A204.1 (cell line): ENCODE data around the gene APOE.

Experiments used
- FAIRE-seq: peaks from 2 replicates; lab custom pipeline; 2012; peaks lifted over from hg19 to GRCh38; lab: Jason Lieb, UNC

Gene APOE

DNA sequence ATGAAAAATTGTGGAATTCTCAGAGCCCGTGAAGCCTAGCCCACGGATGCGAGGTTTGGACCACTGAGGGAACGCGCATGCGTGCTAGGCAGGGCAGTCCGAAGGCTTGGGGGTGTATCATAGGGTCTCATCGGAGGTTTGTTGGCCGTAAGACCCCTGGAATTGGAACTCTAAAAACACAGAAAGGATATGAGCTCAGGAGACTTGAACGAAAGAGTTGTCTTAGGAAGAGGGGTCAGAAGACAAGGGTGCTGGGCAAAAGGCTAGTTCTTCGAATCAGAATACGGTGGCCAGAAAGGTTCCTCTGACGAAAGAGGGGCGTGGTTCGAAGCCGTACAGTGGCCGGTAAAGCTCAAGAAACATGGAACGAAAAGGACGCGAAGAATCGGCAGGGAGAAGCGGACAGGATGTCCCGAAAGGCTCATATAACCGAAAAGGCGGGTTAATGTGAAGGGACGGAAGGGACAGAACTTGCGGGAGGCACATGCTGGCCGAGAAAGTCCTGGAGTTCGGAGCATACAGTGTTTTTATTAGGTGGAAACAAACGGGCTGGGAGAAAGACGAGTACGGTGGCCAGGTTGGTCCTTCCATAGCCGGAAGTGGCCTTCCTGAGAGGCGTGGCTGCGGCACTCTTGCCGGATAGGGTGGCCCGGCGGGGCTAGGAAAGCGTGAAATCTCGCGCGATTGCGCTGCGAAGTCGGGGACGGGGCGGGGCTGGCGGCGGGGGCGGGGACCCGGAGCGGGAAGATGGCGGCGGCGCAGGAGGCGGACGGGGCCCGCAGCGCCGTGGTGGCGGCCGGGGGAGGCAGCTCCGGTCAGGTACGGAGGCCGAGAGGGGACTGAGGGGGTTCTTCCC is 49.3 kb downstream of the APOE start, which contains the start of gene CLPTM1:
TSS of gene CLPTM1 (plus strand) at position 732 of the 856 bp plus-strand sequence. CDS start at position 748, 16 bp downstream.
- no peak for FAIRE-seq

DNA sequence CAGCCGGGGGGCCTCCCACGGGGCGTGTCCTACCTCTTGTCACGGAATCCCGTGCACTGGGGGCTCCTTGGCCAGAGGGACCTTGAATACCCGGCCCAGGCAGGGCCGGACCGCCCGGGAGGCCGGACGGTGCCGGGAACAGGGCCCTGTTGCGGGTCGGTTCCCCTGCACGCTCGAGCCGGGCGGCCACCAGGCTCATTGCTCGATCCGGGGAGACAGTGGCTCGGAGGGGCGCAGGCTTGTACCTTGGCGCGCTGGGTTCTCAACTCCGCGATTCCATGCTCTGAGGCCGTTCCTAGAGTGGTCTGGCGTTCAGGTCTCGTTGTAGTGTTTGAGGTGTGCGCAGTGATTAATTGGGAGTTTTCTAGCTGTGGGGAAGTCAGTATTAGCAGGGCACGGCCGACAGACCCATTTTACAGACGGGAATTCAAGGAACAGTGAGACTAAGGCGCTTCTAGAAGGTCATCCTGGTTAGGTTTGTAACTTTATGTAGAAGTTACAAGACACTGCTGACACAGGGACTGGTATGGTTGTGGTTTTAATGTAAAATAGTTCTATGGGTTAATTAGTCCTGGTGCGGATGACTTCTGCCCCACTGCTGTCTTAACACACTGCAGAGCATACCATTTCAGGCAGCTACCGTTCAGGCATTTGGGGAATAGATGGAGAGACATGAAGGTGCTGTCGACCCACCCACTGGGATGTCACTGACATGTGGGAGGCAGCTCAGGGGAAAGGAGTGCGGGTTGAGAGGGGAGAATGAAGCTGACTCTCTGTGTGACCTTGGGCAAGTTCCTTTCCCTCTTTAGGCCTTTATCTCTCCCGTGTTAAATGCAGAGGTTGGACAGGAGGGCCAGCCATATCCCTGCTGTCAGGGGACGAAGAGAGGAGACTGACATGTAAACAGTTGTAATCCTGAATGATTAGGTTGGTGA is 50.2 kb downstream of the APOE start:
- FAIRE-seq: no peak

DNA sequence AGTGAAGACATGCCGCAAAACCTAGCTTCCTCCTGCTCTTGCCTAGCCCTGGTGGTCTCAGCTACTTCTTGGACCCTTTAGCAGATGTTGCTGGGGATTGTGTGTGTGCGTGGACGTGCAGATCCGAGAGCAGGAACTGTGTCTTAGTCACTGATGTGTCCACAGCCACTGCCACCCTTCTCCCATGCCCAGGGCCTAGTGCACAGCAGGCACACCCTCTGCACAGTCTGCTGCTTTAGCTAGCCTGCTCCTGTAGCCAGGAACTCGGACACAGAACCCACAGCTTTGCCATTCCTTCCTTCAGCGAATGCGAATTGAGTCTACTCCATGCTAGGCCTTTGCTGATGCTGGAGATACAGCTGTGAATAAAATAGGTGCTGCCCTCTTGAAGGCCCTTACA is 51.9 kb downstream of the APOE start:
- FAIRE-seq: no peak

DNA sequence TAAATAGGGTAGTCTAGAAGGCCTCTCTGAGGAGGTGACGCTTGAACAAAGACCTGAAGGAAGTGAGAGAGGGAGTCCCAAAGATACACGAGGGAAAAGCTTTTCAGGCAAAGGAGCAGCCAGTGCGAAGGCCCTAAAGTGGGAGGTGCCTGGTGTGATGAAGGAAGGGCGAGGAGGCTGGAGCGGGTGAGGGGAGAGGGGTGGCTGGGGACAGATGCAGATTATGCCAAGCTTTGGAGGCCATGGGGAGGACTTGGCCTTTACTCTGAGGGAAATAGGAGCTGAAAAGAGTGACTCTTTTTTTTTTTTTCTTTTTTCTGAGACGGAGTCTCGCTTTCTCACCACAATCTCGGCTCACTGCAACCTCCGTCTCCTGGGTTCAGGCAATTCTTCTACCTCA is 52.5 kb downstream of the APOE start:
- no peak for FAIRE-seq
